GM23338 (cell line): ENCODE measurements around the gene GSTA1.

Experiments used
- CREB1 ChIP-seq: fragments of 250-450 bp; sonication (Bioruptor Pico); IDR thresholded peaks from 2 replicates; pipeline ENCODE4 v1.5.0; 2020; ENCODE audit warnings: low read depth, mild to moderate bottlenecking, moderate library complexity
- EZH2 ChIP-seq: fragments of 200-600 bp; sonication (generic); IDR thresholded peaks from one replicate; pipeline ENCODE4 v1.8.0; 2017; ENCODE audit warnings: antibody characterized with exemption, mild to moderate bottlenecking, low read depth; ENCODE audit not compliant: unreplicated experiment
- EZH2phosphoT487 ChIP-seq: fragments of 200-600 bp; sonication (generic); IDR thresholded peaks from one replicate; pipeline ENCODE4 v1.8.1; 2018; ENCODE audit warnings: antibody characterized with exemption; ENCODE audit not compliant: unreplicated experiment
- JUNB ChIP-seq: IDR thresholded peaks from one replicate; pipeline ENCODE4 v1.6.1; 2016; ENCODE audit warnings: antibody characterized with exemption; ENCODE audit not compliant: unreplicated experiment
- POLR2AphosphoS5 ChIP-seq: IDR thresholded peaks from 2 replicates; pipeline ENCODE4 v1.6.1; 2016; ENCODE audit warnings: antibody characterized with exemption, low read depth
- ZNF331 ChIP-seq: fragments of 250-450 bp; sonication (Bioruptor Pico); IDR thresholded peaks from 2 replicates; pipeline ENCODE4 v1.5.0; 2020; ENCODE audit warnings: low read depth, mild to moderate bottlenecking, moderate library complexity
- TF ChIP-seq, protein P1 (sequence below), 2 experiments: fragments of 200-600 bp in 1 of 2; sonication (generic) in 1 of 2; conservative IDR thresholded peaks; 2 replicates each; pipeline versions ENCODE4 v1.5.1 to v1.6.1; 2016 to 2017; ENCODE audit warnings: antibody characterized with exemption in 2 of 2, low read depth in 2 of 2, mild to moderate bottlenecking in 2 of 2, moderate library complexity in 1 of 2
- TF ChIP-seq, protein P2 (sequence below): IDR thresholded peaks from one replicate; pipeline ENCODE4 v1.6.1; 2018; ENCODE audit warnings: antibody characterized with exemption; ENCODE audit not compliant: unreplicated experiment
- TF ChIP-seq, protein P3 (sequence below): IDR thresholded peaks from 2 replicates; pipeline ENCODE4 v1.6.1; 2016; ENCODE audit warnings: antibody characterized with exemption

GRCh38 chr6:52829046-52829817 lies 25.6 kb upstream of the GSTA1 start:
- TF ChIP-seq, protein P1, sequence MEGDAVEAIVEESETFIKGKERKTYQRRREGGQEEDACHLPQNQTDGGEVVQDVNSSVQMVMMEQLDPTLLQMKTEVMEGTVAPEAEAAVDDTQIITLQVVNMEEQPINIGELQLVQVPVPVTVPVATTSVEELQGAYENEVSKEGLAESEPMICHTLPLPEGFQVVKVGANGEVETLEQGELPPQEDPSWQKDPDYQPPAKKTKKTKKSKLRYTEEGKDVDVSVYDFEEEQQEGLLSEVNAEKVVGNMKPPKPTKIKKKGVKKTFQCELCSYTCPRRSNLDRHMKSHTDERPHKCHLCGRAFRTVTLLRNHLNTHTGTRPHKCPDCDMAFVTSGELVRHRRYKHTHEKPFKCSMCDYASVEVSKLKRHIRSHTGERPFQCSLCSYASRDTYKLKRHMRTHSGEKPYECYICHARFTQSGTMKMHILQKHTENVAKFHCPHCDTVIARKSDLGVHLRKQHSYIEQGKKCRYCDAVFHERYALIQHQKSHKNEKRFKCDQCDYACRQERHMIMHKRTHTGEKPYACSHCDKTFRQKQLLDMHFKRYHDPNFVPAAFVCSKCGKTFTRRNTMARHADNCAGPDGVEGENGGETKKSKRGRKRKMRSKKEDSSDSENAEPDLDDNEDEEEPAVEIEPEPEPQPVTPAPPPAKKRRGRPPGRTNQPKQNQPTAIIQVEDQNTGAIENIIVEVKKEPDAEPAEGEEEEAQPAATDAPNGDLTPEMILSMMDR (conservative IDR thresholded peaks at IDR 0.05; ENCODE audit: low read depth in 2 of 2), result no peak
- TF ChIP-seq EZH2 (no peak), ZNF331 (CRISPR knock-in tag) (no peak), POLR2AphosphoS5 (no peak), EZH2phosphoT487 (no peak), JUNB (no peak), CREB1 (CRISPR knock-in tag) (no peak)
- TF ChIP-seq, protein P2, sequence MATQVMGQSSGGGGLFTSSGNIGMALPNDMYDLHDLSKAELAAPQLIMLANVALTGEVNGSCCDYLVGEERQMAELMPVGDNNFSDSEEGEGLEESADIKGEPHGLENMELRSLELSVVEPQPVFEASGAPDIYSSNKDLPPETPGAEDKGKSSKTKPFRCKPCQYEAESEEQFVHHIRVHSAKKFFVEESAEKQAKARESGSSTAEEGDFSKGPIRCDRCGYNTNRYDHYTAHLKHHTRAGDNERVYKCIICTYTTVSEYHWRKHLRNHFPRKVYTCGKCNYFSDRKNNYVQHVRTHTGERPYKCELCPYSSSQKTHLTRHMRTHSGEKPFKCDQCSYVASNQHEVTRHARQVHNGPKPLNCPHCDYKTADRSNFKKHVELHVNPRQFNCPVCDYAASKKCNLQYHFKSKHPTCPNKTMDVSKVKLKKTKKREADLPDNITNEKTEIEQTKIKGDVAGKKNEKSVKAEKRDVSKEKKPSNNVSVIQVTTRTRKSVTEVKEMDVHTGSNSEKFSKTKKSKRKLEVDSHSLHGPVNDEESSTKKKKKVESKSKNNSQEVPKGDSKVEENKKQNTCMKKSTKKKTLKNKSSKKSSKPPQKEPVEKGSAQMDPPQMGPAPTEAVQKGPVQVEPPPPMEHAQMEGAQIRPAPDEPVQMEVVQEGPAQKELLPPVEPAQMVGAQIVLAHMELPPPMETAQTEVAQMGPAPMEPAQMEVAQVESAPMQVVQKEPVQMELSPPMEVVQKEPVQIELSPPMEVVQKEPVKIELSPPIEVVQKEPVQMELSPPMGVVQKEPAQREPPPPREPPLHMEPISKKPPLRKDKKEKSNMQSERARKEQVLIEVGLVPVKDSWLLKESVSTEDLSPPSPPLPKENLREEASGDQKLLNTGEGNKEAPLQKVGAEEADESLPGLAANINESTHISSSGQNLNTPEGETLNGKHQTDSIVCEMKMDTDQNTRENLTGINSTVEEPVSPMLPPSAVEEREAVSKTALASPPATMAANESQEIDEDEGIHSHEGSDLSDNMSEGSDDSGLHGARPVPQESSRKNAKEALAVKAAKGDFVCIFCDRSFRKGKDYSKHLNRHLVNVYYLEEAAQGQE, result no peak
- TF ChIP-seq, protein P3, sequence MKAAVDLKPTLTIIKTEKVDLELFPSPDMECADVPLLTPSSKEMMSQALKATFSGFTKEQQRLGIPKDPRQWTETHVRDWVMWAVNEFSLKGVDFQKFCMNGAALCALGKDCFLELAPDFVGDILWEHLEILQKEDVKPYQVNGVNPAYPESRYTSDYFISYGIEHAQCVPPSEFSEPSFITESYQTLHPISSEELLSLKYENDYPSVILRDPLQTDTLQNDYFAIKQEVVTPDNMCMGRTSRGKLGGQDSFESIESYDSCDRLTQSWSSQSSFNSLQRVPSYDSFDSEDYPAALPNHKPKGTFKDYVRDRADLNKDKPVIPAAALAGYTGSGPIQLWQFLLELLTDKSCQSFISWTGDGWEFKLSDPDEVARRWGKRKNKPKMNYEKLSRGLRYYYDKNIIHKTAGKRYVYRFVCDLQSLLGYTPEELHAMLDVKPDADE, result no peak
